ENCODE measurements around the gene KIF19.

The KIF19 gene

GRCh38 chr17:74387365-74388218 is 61.6 kb downstream of the KIF19 start:
- Histone ChIP-seq H3K36me3 (ENCODE audit: control insufficient read depth, insufficient read depth, low read length) (no peaks in the 10 kb centered on the region), H3K4me3 (replicated peaks; ENCODE audit: low read depth, low read length) (no peak overlapping the region), H3K27me3 (replicated peaks; ENCODE audit: control insufficient read depth, insufficient read depth, low read length) (no peaks in the 10 kb centered on the region; the same call in 1 of the 2 replicates)
- TF ChIP-seq CTCF (IDR thresholded peaks at IDR 0.05; ENCODE audit: insufficient read depth, low read length, poor library complexity, severe bottlenecking) = no peak
- DNase-seq (ENCODE audit: extremely low read depth, insufficient read length) = no peak

GRCh38 chr17:74389084-74389753 is 63.2 kb downstream of the KIF19 start:
- no peak for TF ChIP-seq CTCF (IDR thresholded peaks at IDR 0.05; ENCODE audit: insufficient read depth, low read length, poor library complexity, severe bottlenecking)
- DNase-seq (ENCODE audit: extremely low read depth, insufficient read length) = no peak
- Histone ChIP-seq H3K27me3 (replicated peaks; ENCODE audit: control insufficient read depth, insufficient read depth, low read length) (no peaks in the 10 kb centered on the region; the same call in 1 of the 2 replicates), H3K36me3 (ENCODE audit: control insufficient read depth, insufficient read depth, low read length) (no peaks in the 10 kb centered on the region), H3K4me3 (replicated peaks; ENCODE audit: low read depth, low read length) (no peak overlapping the region)

- no peaks in the 10 kb centered on the region; the same call in 1 of the 2 replicates for H3K27me3 ChIP-seq (replicated peaks; ENCODE audit: control insufficient read depth, insufficient read depth, low read length)
- no peaks in the 10 kb centered on the region for H3K36me3 ChIP-seq (ENCODE audit: control insufficient read depth, insufficient read depth, low read length)
- H3K4me3 ChIP-seq (replicated peaks; ENCODE audit: low read depth, low read length) = no peak overlapping the region
- TF ChIP-seq CTCF (IDR thresholded peaks at IDR 0.05; ENCODE audit: insufficient read depth, low read length, poor library complexity, severe bottlenecking) = no peak
- DNase-seq (ENCODE audit: extremely low read depth, insufficient read length) = no peak
Measured at GRCh38 chr17:74389937-74390679, 64.1 kb downstream of the KIF19 start.

- Histone ChIP-seq H3K4me3 (replicated peaks; ENCODE audit: low read depth, low read length) (no peak overlapping the region), H3K27me3 (replicated peaks; ENCODE audit: control insufficient read depth, insufficient read depth, low read length) (no peaks in the 10 kb centered on the region; the same call in 1 of the 2 replicates), H3K36me3 (ENCODE audit: control insufficient read depth, insufficient read depth, low read length) (no peaks in the 10 kb centered on the region)
- DNase-seq (ENCODE audit: extremely low read depth, insufficient read length) = no peak
- TF ChIP-seq CTCF (IDR thresholded peaks at IDR 0.05; ENCODE audit: insufficient read depth, low read length, poor library complexity, severe bottlenecking) = no peak
Measured at GRCh38 chr17:74390680-74391653, 64.9 kb downstream of the KIF19 start.

- DNase-seq (ENCODE audit: extremely low read depth, insufficient read length) = no peak
- TF ChIP-seq CTCF (IDR thresholded peaks at IDR 0.05; ENCODE audit: insufficient read depth, low read length, poor library complexity, severe bottlenecking) = no peak
- Histone ChIP-seq H3K4me3 (replicated peaks; ENCODE audit: low read depth, low read length) (no peak overlapping the region), H3K27me3 (replicated peaks; ENCODE audit: control insufficient read depth, insufficient read depth, low read length) (no peaks in the 10 kb centered on the region; the same call in 1 of the 2 replicates), H3K36me3 (ENCODE audit: control insufficient read depth, insufficient read depth, low read length) (no peaks in the 10 kb centered on the region)
Measured at GRCh38 chr17:74391771-74392170, 65.7 kb downstream of the KIF19 start.
